GM19023 (cell line): ENCODE data around the gene ANO2.
"Not testable (repeated sequence)": the region's sequence is repeated elsewhere in the genome, so short reads cannot be mapped to it uniquely, and the experiment has no call there.

Source experiments
- ATAC-seq: cut with Tn5 transposase; IDR thresholded peaks from one replicate; pipeline ENCODE4 v1.9.1; 2021; ENCODE audit warnings: mild to moderate bottlenecking, moderate library complexity; ENCODE audit not compliant: unreplicated experiment

ANO2 gene

DNA sequence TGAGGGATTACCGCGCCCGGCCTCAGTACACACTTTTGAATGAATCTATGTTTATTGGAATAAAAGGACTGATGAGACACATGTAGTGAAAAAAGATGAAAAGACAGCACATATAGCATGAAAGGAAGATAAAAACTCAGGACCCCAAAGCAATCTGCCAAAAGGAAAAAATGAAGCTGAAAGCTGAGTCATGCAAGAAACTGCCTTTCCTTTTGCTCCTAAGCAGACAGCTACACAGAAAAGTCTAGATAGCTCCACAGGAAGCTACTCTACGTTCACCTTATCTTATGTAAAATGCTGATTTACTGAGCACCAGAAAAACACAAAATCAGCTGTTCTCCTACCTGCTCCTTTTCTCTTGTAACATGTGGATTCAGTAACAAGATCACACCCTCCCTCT is 384.8 kb downstream of the ANO2 start:
- no peak for ATAC-seq

DNA sequence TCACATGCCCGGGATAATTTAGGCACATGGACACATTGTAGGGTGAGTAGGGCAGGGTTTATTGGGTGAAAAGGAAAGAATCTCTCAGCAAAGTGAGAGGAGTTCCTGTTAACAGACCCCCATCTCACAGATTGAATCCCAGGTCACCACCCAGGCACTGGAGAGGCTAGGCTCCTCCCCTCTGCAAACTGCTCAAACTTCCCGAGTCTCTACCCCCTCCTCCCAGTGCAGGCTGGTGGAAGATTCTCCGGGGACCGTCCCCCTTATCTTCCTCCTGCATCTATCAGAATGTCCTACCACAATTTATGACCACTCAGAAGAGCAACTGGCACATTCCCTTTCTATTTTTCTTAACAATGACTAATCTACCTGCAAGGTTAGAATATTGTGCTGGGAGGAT is 387.2 kb downstream of the ANO2 start:
- no peak for ATAC-seq

- no peak for ATAC-seq
These were observed 387.9 kb downstream of the ANO2 start for GRCh38 chr12:5556946-5557673.

- no peak for ATAC-seq
These were observed 388.9 kb downstream of the ANO2 start for GRCh38 chr12:5556033-5556614.

DNA sequence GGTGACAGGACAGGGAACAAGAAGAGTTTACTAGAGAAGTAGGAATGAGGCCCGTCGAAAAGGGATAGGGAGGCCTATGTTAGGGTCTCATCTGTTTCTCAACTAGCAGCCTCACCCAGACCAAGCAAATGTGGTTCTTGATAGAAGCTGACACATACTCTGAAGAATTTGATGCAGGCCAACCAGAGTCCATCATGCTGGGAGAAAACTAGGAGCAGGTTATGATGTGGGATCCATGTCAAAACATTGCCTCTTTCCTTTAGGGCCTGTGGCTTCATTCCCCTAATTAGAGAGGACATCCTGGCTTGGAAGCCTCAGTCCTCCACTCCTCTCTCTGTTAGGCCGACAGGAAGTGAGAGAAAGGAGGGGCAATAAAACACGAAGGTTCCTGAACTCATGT is 390.3 kb downstream of the ANO2 start:
- no peak for ATAC-seq

DNA sequence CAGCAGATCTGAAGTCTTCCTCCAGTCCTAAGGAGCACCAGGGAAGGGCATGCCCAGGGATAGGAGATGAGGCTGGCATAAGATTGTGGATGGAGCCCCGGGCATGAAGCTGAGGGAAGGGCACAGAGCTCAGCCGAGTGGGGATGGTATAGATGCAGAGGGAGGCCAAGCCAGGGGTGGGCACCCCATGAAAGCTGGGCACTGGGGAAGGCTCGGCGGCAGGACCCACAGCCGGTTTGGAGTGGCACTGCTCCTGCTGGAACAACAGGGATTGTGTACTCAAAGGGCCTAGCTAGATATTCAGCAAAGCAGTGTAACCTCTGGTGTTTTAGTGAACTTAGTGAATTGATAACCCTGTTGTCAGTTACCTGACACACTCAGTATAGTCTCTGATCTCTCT is 396.0 kb downstream of the ANO2 start:
- no peak for ATAC-seq

- no peak for ATAC-seq
These were observed 396.7 kb downstream of the ANO2 start for GRCh38 chr12:5548152-5548943.

GRCh38 chr12:5546616-5547015 is 398.4 kb downstream of the ANO2 start:
- ATAC-seq: no peak

GRCh38 chr12:5537771-5538170 is 407.3 kb downstream of the ANO2 start:
- ATAC-seq: no peak

DNA sequence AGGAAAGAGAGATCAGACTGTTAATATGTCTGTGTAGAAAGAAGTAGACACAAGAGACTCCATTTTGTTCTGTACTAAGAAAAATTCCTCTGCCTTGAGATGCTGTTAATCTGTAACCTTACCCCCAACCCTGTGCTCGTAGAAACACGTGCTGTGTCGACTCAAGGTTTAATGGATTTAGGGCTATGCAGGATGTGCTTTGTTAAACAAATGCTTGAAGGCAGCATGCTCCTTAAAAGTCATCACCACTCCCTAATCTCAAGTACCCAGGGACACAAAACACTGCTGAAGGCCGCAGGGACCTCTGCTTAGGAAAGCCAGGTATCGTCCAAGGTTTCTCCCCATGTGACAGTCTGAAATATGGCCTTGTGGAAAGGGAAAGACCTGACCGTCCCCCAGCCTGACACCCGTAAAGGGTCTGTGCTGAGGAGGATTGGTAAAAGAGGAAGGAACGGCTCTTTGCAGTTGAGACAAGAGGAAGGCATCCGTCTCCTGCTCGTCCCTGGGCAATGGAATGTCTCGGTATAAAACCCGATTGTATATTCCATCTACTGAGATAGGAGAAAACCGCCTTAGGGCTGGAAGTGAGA is 407.9 kb downstream of the ANO2 start:
- not testable (repeated sequence) for ATAC-seq

GRCh38 chr12:5535541-5535940 is 409.5 kb downstream of the ANO2 start:
- no peak for ATAC-seq

DNA sequence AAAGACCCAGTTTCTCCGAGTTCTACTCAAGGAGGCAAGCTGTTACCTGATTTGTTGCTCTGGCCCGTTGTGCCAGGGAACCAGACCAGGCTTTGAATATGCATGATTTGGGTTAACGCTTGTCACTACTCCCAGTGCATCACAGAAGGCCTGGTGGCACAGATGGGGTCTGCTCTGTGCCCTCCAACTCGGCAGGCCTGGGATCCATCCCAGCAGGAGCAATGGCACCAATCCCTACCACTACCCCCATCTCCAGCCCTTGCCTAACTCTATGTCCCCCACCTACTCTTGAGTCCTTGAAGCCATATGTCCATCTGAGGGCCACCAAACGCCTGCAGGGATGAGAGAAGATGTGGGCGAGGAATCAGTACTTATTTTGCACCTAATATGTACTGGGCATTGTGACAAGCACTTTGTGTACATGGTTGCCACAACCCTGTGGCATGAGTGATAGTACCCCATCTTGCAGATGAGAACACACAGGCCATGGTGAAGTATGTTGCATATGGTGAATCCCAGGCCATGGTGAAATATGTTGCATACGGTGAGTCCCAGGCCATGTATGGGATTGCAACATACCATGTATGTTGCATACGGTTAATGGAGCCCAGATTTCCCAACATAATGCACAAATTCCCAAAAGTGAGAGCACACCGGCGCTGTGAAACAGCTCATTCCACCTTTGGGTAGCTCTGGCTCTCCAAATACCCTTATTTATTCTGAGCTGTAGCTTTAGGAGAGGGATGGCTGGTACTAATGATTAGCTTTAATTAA is 410.4 kb downstream of the ANO2 start:
- no peak for ATAC-seq

- no peak for ATAC-seq
These were observed 411.7 kb downstream of the ANO2 start for GRCh38 chr12:5533368-5533767.

DNA sequence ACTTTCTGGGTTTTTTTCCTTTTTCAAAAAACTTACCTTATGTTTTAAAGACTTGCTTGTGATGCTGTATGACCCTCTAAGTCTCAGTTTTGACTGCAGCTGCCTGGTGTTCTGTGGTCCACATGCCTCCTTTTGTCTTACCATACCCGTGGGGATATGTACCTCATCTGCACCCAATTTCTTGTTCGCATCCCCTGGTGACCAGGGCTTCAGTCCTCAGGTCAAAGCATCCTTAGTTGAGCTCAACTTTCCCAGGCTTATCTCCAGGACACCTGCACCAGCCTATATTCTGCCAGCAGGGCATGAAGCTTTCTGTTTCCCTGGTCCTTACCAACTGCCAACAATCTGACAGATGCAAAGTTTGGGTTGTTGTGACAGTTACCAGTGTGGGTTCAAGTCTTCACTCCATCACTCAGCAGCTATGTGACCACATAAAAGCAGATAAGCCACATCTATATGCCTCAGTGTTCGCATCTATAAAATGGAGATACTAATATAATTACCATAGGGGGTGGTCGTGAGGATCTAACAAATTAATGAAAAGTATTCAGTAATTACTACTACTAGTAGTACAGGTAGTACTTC is 419.2 kb downstream of the ANO2 start:
- ATAC-seq: no peak

DNA sequence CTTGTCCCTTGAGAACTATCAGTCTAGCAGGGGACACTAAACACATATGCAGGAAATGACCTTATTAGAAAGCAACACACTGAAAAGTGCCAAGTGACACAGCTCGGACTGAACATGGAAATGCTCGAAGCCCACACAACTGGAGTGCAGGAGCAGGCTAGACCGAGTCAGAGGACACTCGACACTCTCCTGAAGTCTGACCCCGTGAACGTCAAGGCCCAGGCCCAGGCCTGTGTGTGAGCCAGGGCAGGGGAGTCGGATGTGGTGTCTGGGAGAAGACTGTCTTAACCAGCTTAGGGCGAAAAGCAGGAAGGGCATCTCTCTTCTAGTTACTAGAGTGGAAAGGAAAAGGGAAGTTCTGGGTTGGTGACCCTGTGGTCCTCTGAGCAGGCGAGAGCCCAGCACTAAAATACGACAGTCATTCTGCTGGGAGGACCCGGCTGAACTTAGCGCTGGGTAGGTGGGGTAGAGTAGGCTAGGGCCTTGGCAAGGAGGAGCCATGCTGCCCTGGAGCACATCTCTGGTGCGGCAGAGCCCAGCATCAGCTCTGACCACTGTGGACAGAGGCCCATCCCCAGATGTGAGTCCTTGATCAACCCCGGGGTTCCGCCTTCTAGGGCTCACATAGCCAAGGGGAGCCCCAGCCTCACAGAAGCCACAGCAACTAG is 420.2 kb downstream of the ANO2 start:
- no peak for ATAC-seq

DNA sequence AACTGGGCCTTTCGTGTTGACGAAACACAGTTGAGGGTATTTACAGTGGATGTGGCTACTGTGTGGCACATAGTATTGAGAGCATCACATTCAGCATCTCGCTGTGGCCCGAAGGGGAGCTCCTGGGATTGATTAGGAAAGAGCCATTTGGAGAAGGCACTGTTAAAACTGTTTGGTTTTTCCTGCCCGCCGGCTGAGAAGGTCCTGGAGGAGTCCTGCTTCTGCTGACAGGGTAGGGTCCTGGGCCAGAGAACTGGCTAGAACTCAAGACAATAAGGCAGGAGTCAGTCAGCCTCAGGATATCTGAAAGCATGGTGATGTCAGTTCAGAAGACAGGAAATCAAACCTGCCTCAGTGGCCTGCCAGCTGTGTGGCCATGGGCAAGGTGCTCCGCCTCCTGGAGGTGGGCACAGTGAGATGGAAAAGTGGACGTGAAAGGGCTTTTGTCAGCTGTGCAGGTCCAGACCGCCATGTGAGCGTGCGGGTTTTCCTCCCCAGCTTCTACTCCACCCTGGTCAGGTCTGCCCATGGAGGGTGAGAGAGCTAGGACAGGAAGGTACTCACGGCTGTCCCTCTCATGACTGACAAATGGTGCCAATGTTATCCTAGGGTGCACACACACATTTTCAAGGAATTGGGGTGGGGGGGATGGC is 420.8 kb downstream of the ANO2 start:
- no peak for ATAC-seq

DNA sequence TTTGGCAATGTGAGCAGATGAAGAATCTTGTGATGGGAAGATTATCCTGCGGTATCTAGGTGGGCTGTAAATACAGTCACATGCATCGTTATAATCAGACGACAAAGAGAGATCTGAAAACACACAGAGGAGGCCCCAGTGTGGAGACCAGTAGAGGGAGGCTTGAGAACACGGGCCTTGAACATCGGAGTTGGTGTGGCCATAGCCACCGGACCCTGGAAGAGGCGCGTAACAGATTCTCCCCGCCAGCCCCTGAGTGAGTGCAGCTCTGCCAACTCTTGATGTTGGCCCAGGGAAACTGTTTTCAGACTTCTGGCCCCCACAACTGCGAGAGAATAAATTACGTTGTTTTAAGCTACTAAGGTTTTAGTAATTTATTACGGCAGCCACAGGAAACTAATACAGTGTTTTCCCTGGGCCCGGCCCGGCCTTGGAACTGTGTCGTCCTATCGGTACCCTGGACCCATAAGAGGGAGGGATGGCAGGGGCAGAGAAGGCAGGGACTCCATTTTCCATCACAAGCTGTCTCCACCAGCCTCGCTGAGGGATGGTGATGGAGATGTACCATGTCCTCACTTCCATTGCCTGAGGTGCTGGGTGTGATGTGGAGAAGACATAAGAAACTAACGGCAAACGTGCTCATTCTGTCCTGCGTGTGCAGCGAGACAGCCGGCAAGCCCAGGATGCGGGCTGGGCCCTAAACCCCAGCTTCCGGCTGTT is 421.5 kb downstream of the ANO2 start:
- no peak for ATAC-seq

DNA sequence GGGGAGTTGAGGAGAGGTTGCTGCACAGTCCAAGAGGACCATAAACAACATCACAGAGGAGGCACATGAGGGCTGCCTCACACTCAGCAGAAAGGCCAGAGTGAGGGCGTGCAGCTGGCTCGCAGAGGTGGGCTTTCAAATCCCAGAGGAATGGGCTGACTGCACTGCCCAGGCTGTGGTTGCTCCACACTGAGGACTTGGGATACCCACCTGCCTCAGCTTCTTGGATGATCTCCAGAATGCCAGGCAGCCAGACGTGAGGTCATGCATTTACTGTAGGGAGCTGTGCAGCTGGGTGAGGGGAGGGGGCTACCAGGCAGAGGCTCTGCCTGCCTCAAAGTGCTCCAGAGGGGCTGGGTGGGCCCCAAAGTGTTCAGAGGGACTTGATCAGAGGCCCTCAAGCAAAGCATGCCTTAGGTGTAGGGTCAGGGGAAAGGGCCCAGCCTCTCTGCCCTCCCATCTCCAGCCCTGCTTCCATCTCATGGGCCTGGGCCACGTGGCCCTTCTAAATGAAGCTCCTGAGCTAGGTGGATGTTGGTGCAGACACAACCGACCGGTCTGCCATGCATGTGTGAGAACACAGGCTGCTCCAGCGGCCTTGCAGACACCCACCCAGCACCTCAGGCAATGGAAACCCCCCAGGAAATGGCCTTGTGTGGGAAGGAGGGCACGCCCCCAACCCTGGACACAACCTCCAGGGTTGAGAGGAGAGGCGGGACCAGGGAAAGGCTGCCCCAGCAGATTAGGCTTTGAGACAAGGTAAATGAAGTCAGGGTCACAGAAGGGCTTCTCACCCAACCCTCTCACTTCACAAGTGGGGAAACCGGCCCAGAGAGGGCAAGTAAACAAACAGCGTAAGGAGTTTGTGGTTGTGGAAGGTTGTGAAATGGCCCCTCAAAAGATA is 422.4 kb downstream of the ANO2 start:
- ATAC-seq: no peak
